HL-60 (cell line): Measurements from ENCODE around the gene C21orf58.

Experiments
- DNase-seq, 2 experiments: peaks; one replicate each; pipeline ENCODE4 v3.0.0-alpha.2; 2010 to 2020; ENCODE audit warnings: low read depth in 1 of 2, low spot score in 1 of 2
- H3K27ac ChIP-seq: fragments of 250-450 bp; sonication (Bioruptor Pico); replicated peaks from 2 replicates; pipeline ENCODE4 v1.5.1; 2020; ENCODE audit warnings: mild to moderate bottlenecking, moderate library complexity
- H3K27me3 ChIP-seq: fragments of 250-450 bp; sonication (Bioruptor Pico); 2 replicates; pipeline ENCODE4 v1.5.1; 2021; ENCODE audit warnings: mild to moderate bottlenecking, moderate library complexity; ENCODE audit not compliant: insufficient read depth, poor library complexity, severe bottlenecking
- H3K4me3 ChIP-seq: replicated peaks from 2 replicates; pipeline ENCODE4 v1.5.1; 2011; ENCODE audit warnings: mild to moderate bottlenecking, control low read depth, low read length; ENCODE audit not compliant: insufficient read depth
- GABPA ChIP-seq: IDR thresholded peaks from 2 replicates; pipeline ENCODE4 v1.6.1; 2012; ENCODE audit warnings: low read depth
- POLR2AphosphoS5 ChIP-seq: IDR thresholded peaks from 2 replicates; pipeline ENCODE4 v1.6.1; 2012; ENCODE audit warnings: low read depth
- SPI1 ChIP-seq: IDR thresholded peaks from 2 replicates; pipeline ENCODE4 v1.6.1; 2012; ENCODE audit warnings: low read depth, mild to moderate bottlenecking, borderline replicate concordance
- TF ChIP-seq, protein P1 (sequence below): IDR thresholded peaks from 2 replicates; pipeline ENCODE4 v1.6.1; 2012; ENCODE audit warnings: low read depth; ENCODE audit not compliant: insufficient replicate concordance
- TF ChIP-seq, protein P2 (sequence below): IDR thresholded peaks from one replicate; pipeline ENCODE4 v1.5.1; 2011; ENCODE audit warnings: low read length, control low read depth, inconsistent platforms; ENCODE audit not compliant: insufficient read depth

The C21orf58 gene

DNA sequence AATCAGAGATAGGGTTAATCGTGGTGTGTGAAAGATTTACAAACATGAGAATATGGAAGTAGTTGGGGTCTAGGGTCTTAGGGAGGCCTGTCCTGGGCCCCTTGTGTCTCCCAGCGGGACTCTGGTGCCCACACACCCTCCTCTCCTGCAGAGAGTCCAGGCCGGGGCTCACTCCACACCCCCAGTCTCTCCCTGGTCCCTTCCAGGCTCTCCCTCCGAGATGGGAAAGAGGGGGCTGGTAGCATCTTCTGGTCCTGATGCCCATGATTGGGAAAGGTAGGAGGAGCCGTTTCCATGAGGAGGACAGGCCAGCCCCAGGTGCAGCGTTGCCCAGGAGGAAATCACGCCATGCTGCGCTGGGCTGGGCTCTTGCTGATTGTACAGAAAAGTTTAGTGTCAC is 26.9 kb upstream of the C21orf58 start:
- TF ChIP-seq, protein P1, sequence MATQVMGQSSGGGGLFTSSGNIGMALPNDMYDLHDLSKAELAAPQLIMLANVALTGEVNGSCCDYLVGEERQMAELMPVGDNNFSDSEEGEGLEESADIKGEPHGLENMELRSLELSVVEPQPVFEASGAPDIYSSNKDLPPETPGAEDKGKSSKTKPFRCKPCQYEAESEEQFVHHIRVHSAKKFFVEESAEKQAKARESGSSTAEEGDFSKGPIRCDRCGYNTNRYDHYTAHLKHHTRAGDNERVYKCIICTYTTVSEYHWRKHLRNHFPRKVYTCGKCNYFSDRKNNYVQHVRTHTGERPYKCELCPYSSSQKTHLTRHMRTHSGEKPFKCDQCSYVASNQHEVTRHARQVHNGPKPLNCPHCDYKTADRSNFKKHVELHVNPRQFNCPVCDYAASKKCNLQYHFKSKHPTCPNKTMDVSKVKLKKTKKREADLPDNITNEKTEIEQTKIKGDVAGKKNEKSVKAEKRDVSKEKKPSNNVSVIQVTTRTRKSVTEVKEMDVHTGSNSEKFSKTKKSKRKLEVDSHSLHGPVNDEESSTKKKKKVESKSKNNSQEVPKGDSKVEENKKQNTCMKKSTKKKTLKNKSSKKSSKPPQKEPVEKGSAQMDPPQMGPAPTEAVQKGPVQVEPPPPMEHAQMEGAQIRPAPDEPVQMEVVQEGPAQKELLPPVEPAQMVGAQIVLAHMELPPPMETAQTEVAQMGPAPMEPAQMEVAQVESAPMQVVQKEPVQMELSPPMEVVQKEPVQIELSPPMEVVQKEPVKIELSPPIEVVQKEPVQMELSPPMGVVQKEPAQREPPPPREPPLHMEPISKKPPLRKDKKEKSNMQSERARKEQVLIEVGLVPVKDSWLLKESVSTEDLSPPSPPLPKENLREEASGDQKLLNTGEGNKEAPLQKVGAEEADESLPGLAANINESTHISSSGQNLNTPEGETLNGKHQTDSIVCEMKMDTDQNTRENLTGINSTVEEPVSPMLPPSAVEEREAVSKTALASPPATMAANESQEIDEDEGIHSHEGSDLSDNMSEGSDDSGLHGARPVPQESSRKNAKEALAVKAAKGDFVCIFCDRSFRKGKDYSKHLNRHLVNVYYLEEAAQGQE, result no peak
- TF ChIP-seq GABPA (no peak), SPI1 (no peak), POLR2AphosphoS5 (no peak)
- TF ChIP-seq, protein P2, sequence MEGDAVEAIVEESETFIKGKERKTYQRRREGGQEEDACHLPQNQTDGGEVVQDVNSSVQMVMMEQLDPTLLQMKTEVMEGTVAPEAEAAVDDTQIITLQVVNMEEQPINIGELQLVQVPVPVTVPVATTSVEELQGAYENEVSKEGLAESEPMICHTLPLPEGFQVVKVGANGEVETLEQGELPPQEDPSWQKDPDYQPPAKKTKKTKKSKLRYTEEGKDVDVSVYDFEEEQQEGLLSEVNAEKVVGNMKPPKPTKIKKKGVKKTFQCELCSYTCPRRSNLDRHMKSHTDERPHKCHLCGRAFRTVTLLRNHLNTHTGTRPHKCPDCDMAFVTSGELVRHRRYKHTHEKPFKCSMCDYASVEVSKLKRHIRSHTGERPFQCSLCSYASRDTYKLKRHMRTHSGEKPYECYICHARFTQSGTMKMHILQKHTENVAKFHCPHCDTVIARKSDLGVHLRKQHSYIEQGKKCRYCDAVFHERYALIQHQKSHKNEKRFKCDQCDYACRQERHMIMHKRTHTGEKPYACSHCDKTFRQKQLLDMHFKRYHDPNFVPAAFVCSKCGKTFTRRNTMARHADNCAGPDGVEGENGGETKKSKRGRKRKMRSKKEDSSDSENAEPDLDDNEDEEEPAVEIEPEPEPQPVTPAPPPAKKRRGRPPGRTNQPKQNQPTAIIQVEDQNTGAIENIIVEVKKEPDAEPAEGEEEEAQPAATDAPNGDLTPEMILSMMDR, result no peak
- no peaks in the 10 kb centered on the region for H3K27me3 ChIP-seq
- no peak overlapping the region for H3K4me3 ChIP-seq
- H3K27ac ChIP-seq, result no peak overlapping the region
- no peak for DNase-seq

DNA sequence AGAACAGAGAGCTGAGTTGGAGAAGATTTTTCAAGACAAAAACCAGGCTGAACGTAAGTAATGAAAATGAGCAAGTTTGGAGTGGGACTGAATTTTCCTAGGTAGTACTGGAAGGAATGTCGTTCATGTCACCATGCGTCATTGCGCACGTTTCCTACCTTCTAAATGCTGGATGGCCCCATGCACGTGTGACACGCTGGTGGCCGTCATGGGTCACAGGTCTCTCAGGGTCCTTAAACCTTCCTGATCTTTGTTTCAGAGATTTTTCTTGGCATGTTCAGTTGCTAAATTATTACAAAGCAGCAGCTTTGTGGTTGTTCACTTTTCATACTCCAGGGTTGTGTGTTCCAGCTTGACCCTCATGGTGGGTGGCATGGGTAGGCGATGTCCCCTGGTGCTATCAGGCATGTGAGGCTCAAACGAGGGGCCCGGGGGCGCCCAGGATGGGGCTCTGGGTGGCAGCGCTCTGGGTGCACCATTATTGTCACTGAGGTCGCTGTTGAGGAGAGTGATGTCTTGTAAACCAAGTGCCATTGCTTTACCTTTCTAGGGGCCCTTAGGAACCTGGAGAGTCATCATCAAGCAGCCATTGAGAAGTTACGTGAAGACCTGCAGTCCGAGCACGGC is 25.6 kb upstream of the C21orf58 start:
- no peak overlapping the region for H3K4me3 ChIP-seq
- H3K27me3 ChIP-seq, result no peaks in the 10 kb centered on the region
- no peak overlapping the region for H3K27ac ChIP-seq
- DNase-seq, result no peak
- TF ChIP-seq POLR2AphosphoS5 (no peak), SPI1 (no peak), GABPA (no peak)
- TF ChIP-seq, protein P1, result no peak
- TF ChIP-seq, protein P2, result no peak

DNA sequence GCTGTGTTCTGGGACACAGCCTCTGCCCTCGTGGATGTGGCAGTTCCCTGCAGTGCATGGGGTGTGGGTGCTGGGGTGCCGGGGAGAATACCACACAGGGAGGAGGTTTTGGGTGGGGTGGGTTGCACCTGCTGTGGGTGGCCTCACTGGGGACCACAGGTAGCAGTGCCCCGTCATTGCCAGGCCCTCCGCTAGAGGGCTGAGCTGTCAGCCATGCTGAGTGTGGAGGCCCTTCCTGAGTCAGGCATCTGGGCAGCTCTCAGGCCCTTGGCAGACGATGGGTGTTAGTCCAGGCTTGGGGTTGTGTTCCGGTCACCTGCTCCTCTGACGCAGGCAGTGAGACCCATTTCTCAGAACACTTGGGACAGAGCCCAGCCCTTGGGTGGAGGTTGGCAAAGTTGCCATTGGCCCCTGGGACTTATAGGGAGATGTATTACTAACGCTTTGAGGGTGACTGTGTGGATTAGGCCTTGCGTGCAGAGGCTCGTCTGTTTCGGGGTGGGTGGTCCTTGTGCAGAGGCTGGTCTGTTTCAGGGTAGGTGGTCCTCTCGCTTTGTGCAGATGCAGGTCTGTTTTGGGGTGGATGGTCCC is 24.2 kb upstream of the C21orf58 start:
- TF ChIP-seq POLR2AphosphoS5, result no peak
- TF ChIP-seq, protein P2, result peak; percentile 40

DNA sequence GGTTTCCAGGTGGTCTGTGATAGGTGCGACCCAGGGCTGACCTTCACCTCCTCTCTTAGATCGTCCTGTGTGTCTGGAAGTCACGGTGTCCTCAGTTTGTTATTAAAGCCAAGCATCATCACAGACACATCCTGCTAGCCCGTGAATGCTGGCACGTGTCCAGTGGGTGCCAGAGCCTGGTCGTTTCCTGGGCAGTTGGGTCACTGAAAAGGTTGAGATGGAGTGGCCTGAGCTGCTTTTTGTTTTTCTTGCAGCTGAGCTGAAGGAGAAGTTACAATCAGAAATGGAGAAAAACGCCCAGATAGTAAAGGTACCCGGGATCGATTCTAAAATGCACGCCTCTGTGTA is 23.5 kb upstream of the C21orf58 start:
- TF ChIP-seq SPI1 (no peak), GABPA (no peak), POLR2AphosphoS5 (no peak)
- TF ChIP-seq, protein P1, result no peak
- TF ChIP-seq, protein P2, result no peak
- Histone ChIP-seq H3K27ac (no peak overlapping the region), H3K4me3 (no peak overlapping the region), H3K27me3 (no peaks in the 10 kb centered on the region)
- DNase-seq, result no peak

More for the DNA sequence above, 24.2 kb upstream of the C21orf58 start:
- H3K4me3 ChIP-seq, result no peak overlapping the region
- no peak for DNase-seq
- H3K27me3 ChIP-seq, result no peaks in the 10 kb centered on the region
- H3K27ac ChIP-seq, result no peak overlapping the region
